Astrocyte of the cerebellum (primary cell): ENCODE measurements around the gene SLC35G2.

Experiments used
- DNase-seq: peaks from one replicate; pipeline ENCODE4 v3.0.0-alpha.2; 2011; ENCODE audit warnings: low read depth
- H3K4me3 ChIP-seq: 2 replicates; pipeline ENCODE4 v1.5.1; 2011; ENCODE audit warnings: mild to moderate bottlenecking, low read depth, low read length, moderate library complexity
- in situ Hi-C: cut with HindIII; loops from 2 replicates; pipeline ENCODE4 v1.10.0; 2017; ENCODE audit warnings: low sequenced_read_pairs
- TF ChIP-seq, protein P1 (sequence below): IDR thresholded peaks from 2 replicates; pipeline ENCODE4 v1.5.1; 2012; ENCODE audit warnings: low read length, low read depth, moderate library complexity, mild to moderate bottlenecking; ENCODE audit errors: missing control alignments

The SLC35G2 gene

DNA sequence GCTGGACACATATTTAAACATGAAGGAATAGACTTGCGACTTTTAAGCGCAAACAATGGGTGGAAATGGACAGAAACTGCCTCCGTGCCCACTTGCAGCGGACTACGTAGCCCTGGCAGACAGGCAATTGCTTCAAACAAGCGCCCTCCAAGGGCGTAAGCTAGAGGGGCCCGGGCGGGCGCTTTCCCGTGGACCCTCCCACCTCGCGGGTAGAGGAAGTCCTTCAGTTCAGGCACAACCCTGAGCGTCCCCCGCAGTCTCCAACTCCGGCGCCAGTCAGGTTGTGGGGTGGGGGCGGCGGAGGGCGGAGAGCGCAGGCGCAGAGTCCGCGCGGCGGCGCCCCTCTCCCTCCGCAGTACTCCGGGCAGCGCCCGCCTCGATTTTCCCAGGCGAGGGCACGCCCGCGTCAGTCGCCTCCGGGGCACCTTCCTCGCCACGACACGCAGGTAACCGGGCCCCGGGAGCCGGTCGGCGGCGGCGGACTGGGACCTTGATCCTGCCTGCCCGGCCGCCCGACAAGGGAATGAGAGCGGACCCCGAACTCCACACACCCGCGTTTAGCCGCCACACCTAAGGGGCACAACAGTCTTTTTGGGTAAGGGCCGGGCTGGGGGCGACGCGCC, at the start of gene SLC35G2:
Gene SLC35G2 (plus strand): TSS at position 358 of the 623 bp plus-strand sequence. CDS start 35,335 bp downstream, outside the sequence.
- no peak for DNase-seq
- TF ChIP-seq, protein P1, sequence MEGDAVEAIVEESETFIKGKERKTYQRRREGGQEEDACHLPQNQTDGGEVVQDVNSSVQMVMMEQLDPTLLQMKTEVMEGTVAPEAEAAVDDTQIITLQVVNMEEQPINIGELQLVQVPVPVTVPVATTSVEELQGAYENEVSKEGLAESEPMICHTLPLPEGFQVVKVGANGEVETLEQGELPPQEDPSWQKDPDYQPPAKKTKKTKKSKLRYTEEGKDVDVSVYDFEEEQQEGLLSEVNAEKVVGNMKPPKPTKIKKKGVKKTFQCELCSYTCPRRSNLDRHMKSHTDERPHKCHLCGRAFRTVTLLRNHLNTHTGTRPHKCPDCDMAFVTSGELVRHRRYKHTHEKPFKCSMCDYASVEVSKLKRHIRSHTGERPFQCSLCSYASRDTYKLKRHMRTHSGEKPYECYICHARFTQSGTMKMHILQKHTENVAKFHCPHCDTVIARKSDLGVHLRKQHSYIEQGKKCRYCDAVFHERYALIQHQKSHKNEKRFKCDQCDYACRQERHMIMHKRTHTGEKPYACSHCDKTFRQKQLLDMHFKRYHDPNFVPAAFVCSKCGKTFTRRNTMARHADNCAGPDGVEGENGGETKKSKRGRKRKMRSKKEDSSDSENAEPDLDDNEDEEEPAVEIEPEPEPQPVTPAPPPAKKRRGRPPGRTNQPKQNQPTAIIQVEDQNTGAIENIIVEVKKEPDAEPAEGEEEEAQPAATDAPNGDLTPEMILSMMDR, result no peak
- peak within 1 kb of the TSS; percentile 80 for H3K4me3 ChIP-seq
- in situ Hi-C loops, result no loop called here

DNA sequence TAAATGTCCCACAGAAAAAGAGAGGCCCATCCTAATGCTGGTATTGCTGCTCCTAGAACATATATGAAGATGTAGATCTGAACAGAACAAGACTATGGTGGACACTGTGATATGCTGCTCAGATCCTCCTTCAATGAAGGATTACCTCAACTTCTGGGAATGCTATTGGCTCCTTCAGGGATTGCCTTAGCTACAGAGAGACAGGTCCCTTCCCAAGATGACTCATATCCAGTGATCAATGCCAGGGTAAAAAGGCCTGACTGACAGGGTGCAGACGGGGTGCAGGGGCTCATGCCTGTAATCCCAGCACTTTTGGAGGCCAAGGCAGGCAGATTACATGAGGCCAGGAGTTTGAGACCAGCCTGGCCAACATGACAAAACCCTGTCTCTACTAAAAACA, 46.2 kb upstream of the SLC35G2 start:
- no peak overlapping the region for H3K4me3 ChIP-seq
- in situ Hi-C loops, result no loop called here
- no peak for DNase-seq
- TF ChIP-seq, protein P1, result no peak

DNA sequence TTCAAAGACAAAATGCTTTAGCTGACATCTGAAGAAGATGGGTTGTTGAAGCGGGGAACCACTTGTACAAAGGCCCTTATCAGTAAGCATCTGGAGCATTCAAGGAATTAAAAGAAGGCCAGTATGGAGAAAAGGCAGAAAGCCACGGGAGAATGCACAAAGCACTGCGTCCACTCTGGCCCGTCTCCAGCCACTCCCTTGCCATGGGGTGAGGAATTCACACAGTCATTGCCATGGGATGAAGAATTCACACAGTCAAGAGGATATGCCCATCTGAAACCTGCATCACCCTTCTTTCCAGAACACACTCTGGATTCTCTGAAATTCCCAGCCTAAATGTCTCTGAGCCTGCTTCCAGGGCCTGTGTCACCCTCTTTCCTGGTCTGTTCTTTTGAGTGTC, 40.1 kb upstream of the SLC35G2 start:
- no peak overlapping the region for H3K4me3 ChIP-seq
- in situ Hi-C loops, result no loop called here
- TF ChIP-seq, protein P1, result no peak
- no peak for DNase-seq

DNA sequence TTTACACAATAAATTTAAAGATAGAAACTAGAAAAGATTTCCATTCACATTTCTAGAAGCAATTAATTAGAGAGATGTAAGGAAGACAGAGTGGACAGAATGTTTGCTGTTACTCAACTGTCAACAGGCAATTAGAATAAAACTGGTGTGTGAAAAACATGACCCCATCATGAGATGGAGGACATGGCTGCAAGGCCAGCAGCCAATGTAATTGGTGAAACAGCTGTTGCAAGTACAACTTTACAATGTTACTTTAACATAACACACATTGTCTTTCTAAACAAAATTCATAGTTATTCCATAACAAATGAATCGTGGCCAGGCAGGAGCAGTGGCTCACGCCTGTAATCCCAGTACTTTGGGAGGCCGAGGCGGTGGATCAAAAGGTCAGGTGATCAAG, 38.2 kb upstream of the SLC35G2 start:
- H3K4me3 ChIP-seq, result no peak overlapping the region
- in situ Hi-C loops, result no loop called here
- DNase-seq, result no peak
- TF ChIP-seq, protein P1, result no peak

DNA sequence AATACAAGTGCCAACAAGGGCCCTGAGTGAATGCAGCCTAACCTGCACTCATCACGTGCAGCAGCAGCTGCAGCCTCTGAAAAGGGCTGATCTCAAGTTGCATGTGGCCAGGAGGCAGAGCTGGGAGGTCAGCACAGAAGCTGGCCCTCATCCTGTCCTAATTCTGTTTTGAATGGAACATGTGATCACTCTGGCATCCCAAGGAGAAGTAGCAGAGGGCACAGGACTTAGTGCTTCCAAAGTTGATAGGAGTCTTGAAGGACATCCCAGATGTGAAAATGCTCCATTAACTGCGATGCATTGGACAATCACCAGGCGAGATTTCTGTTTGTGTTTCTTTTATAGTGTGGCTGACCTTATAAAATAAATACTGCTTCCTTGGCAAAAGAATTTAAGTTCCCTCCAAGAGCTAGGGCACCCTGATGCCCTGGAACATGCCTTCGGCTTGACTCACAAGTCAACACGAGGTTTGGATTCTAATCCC, 35.2 kb upstream of the SLC35G2 start:
- DNase-seq, result no peak
- TF ChIP-seq, protein P1, result no peak
- in situ Hi-C loops, result no loop called here
- H3K4me3 ChIP-seq, result no peak overlapping the region

DNA sequence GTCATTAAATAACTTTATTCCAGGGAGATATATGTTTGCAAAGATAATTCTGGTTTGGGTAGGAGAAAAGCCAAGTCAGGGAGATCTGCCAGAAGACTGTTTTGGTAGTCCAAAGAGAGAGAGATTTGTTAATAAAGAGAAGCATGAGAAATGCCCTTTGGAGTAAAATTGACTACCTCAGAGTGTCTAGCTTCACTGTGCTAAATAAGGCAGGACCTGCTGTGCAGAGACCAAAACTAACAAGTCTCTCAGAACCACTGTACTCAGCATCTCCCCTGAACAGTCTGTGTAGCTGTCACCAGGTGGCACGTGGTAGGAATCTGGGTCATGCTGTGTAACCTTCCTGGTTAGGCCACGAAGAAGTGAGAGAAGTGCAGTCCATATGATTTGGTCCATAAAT, 31.6 kb upstream of the SLC35G2 start:
- TF ChIP-seq, protein P1, result no peak
- no peak overlapping the region for H3K4me3 ChIP-seq
- DNase-seq, result peak; percentile 41
- in situ Hi-C loops, result no loop called here

DNA sequence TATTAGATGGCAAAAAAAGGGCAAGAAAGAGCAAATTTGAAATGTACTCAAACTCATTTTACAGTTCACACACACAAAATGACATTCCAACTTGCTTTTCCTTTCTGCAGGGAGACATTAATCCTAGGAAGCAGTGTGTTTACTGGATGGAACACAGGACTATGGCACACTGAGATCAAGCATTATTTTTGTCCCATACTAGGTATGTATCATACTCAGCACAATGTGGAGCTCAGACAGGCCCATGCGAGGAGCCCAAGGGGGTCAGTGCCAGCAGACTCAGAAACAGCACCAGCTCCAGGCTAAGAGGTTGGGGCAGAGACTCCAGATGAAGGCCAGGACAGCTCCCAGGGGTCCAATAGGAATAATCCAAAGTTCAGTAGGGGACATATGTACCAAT, 30.8 kb upstream of the SLC35G2 start:
- in situ Hi-C loops, result no loop called here
- TF ChIP-seq, protein P1, result no peak
- no peak overlapping the region for H3K4me3 ChIP-seq
- DNase-seq, result no peak
